GM23248 (cell line): ENCODE results near the gene SLC30A2. TPM values are rescaled to one million over a fixed set of nuclear protein-coding genes. Genes with fewer than 3 reads are reported as not detected.

Experiments
- DNase-seq: peaks from one replicate; pipeline ENCODE4 v3.0.0-alpha.2; 2015
- H2AFZ ChIP-seq: fragments of 200-600 bp; sonication (generic); 2 replicates; pipeline ENCODE4 v1.6.1; 2016; ENCODE audit warnings: antibody characterized with exemption
- H3F3A ChIP-seq: fragments of 200-600 bp; sonication (generic); 2 replicates; pipeline ENCODE4 v1.6.1; 2016; ENCODE audit warnings: mild to moderate bottlenecking, antibody characterized with exemption, mixed run types; ENCODE audit not compliant: insufficient read depth
- H3K27ac ChIP-seq: fragments of 200-600 bp; sonication (generic); 2 replicates; pipeline ENCODE4 v1.5.1; 2016; ENCODE audit warnings: mild to moderate bottlenecking
- H3K27me3 ChIP-seq: fragments of 200-600 bp; sonication (generic); replicated peaks from 2 replicates; pipeline ENCODE4 v1.6.1; 2016; ENCODE audit warnings: mild to moderate bottlenecking; ENCODE audit not compliant: insufficient read depth
- H3K36me3 ChIP-seq: fragments of 200-600 bp; sonication (generic); 2 replicates; pipeline ENCODE4 v1.6.1; 2016; ENCODE audit warnings: low read depth, mild to moderate bottlenecking
- H3K4me1 ChIP-seq: fragments of 200-600 bp; sonication (generic); 2 replicates; pipeline ENCODE4 v1.6.1; 2016; ENCODE audit warnings: mild to moderate bottlenecking; ENCODE audit not compliant: insufficient read depth
- H3K4me2 ChIP-seq: fragments of 200-600 bp; sonication (generic); one replicate; pipeline ENCODE4 v1.6.1; 2016; ENCODE audit warnings: mild to moderate bottlenecking; ENCODE audit not compliant: unreplicated experiment
- H3K4me3 ChIP-seq: fragments of 200-600 bp; sonication (generic); 2 replicates; pipeline ENCODE4 v1.5.1; 2016; ENCODE audit warnings: mild to moderate bottlenecking
- H3K79me2 ChIP-seq: fragments of 200-600 bp; sonication (generic); 2 replicates; pipeline ENCODE4 v1.6.1; 2016; ENCODE audit warnings: mild to moderate bottlenecking; ENCODE audit not compliant: insufficient read depth
- H3K9ac ChIP-seq: fragments of 200-600 bp; sonication (generic); 2 replicates; pipeline ENCODE4 v1.6.1; 2016; ENCODE audit warnings: mild to moderate bottlenecking
- H3K9me2 ChIP-seq: fragments of 200-600 bp; sonication (generic); 2 replicates; pipeline ENCODE4 v1.6.1; 2016; ENCODE audit warnings: mixed run types, mild to moderate bottlenecking, moderate library complexity; ENCODE audit not compliant: insufficient read depth
- H3K9me3 ChIP-seq: fragments of 200-600 bp; sonication (generic); one replicate; pipeline ENCODE4 v1.6.1; 2017; ENCODE audit warnings: low read depth
- H4K20me1 ChIP-seq: fragments of 200-600 bp; sonication (generic); 2 replicates; pipeline ENCODE4 v1.6.0; 2016; ENCODE audit not compliant: insufficient read depth
- EZH2 ChIP-seq: fragments of 200-600 bp; sonication (generic); IDR thresholded peaks from 2 replicates; pipeline ENCODE4 v1.6.1; 2018; ENCODE audit warnings: antibody characterized with exemption, mild to moderate bottlenecking; ENCODE audit not compliant: insufficient read depth, poor library complexity, severe bottlenecking
- EZH2phosphoT487 ChIP-seq: fragments of 200-600 bp; sonication (generic); IDR thresholded peaks from 2 replicates; pipeline ENCODE4 v1.6.1; 2018; ENCODE audit warnings: antibody characterized with exemption, moderate library complexity, mild to moderate bottlenecking, low read depth; ENCODE audit not compliant: insufficient read depth
- WGBS, 2 experiments: methylation state at CpG; one replicate each; pipeline ENCODE4 v1.1.6; 2015 to 2017; ENCODE audit warnings: low lambda C conversion rate in 2 of 2, low coverage in 1 of 2; ENCODE audit errors: missing lambda C conversion rate in 2 of 2; 5-methylcytosine and 5-hydroxymethylcytosine counted together
- in situ Hi-C: fragments of 300-500 bp; cut with MboI; formaldehyde crosslinking; loops from 2 replicates; pipeline ENCODE4 v1.15.0; 2020
- polyA plus RNA-seq: library from polyadenylated mRNA; unstranded; fragments of >200 nt; fragmentation: Nextera tagmentation; extraction: Ambion mirVana; gene quantifications from 2 replicates; pipeline ENCODE4 v1.2.1, GENCODE V29; 2016
- total RNA-seq: library from RNA; depleted of rRNA; stranded (reverse); fragments of >200 nt; shearing (Covaris generic); gene quantifications from 2 replicates; pipeline ENCODE4 v1.2.3, GENCODE V29; 2014

SLC30A2 gene
- total and polyA plus RNA-seq, 2 experiments from 2014 or later = 0.14 TPM; not detected in 1

GRCh38 chr1:26060832-26061574 is 15.1 kb upstream of the SLC30A2 start:
- peaks cover 30% of the 10 kb centered on the region for H3K27me3 ChIP-seq
- no peak overlapping the region for H3K27ac ChIP-seq
- H3K4me1 ChIP-seq = no peaks in the 10 kb centered on the region
- DNase-seq = no peak
- no peak overlapping the region for H3K9ac ChIP-seq
- H3K4me2 ChIP-seq = no peak overlapping the region
- no peaks in the 10 kb centered on the region for H4K20me1 ChIP-seq
- no peak overlapping the region for H3K4me3 ChIP-seq
- no peak for TF ChIP-seq EZH2
- H3K9me3 ChIP-seq = no peaks in the 10 kb centered on the region
- no peaks in the 10 kb centered on the region for H3K36me3 ChIP-seq
- WGBS, 2 experiments = 39 to 51% methylated on average over 12 of the region's 12 CpGs
- H3K79me2 ChIP-seq = no peaks in the 10 kb centered on the region
- in situ Hi-C loops = no loop called here
- no peaks in the 10 kb centered on the region for H3K9me2 ChIP-seq
- no peak overlapping the region for H2AFZ ChIP-seq
- no peaks in the 10 kb centered on the region for H3F3A ChIP-seq

- no peak overlapping the region for H3K4me2 ChIP-seq
- H2AFZ ChIP-seq = no peak overlapping the region
- in situ Hi-C loops = no loop called here
- no peaks in the 10 kb centered on the region for H3K79me2 ChIP-seq
- 60 to 66% methylated on average over 7 of the region's 7 CpGs for WGBS, 2 experiments
- H3K27ac ChIP-seq = no peak overlapping the region
- H4K20me1 ChIP-seq = no peaks in the 10 kb centered on the region
- no peaks in the 10 kb centered on the region for H3K4me1 ChIP-seq
- no peak overlapping the region for H3K4me3 ChIP-seq
- H3K9me2 ChIP-seq = no peaks in the 10 kb centered on the region
- TF ChIP-seq EZH2phosphoT487 (no peak), EZH2 (no peak)
- H3K36me3 ChIP-seq = no peaks in the 10 kb centered on the region
- DNase-seq = no peak
- peaks cover 32% of the 10 kb centered on the region for H3K27me3 ChIP-seq
- H3K9me3 ChIP-seq = no peaks in the 10 kb centered on the region
- H3K9ac ChIP-seq = no peak overlapping the region
- H3F3A ChIP-seq = no peaks in the 10 kb centered on the region
Measured at GRCh38 chr1:26059906-26060305, 14.0 kb upstream of the SLC30A2 start.

- H3K9me2 ChIP-seq = no peaks in the 10 kb centered on the region
- no peak overlapping the region for H3K27ac ChIP-seq
- TF ChIP-seq EZH2phosphoT487 (no peak), EZH2 (no peak)
- no peak overlapping the region for H2AFZ ChIP-seq
- in situ Hi-C loops = no loop called here
- H3K27me3 ChIP-seq = peaks cover 40% of the 10 kb centered on the region
- 58 to 59% methylated on average over 5 of the region's 5 CpGs for WGBS, 2 experiments
- no peak overlapping the region for H3K4me2 ChIP-seq
- H3K36me3 ChIP-seq = no peaks in the 10 kb centered on the region
- no peaks in the 10 kb centered on the region for H3F3A ChIP-seq
- no peaks in the 10 kb centered on the region for H4K20me1 ChIP-seq
- H3K79me2 ChIP-seq = no peaks in the 10 kb centered on the region
- H3K4me1 ChIP-seq = no peaks in the 10 kb centered on the region
- no peak for DNase-seq
- no peak overlapping the region for H3K9ac ChIP-seq
- H3K4me3 ChIP-seq = no peak overlapping the region
- H3K9me3 ChIP-seq = no peaks in the 10 kb centered on the region
Measured at GRCh38 chr1:26058052-26058595, 12.2 kb upstream of the SLC30A2 start.

- H3K27ac ChIP-seq = no peak overlapping the region
- peaks cover 45% of the 10 kb centered on the region for H3K27me3 ChIP-seq
- H2AFZ ChIP-seq = no peak overlapping the region
- no peaks in the 10 kb centered on the region for H3K9me2 ChIP-seq
- 50 to 52% methylated on average over 2 of the region's 2 CpGs for WGBS, 2 experiments
- H3K79me2 ChIP-seq = no peaks in the 10 kb centered on the region
- no peaks in the 10 kb centered on the region for H3F3A ChIP-seq
- in situ Hi-C loops = no loop called here
- no peaks in the 10 kb centered on the region for H4K20me1 ChIP-seq
- no peak overlapping the region for H3K4me3 ChIP-seq
- no peaks in the 10 kb centered on the region for H3K36me3 ChIP-seq
- H3K9me3 ChIP-seq = no peaks in the 10 kb centered on the region
- TF ChIP-seq EZH2phosphoT487 (no peak), EZH2 (no peak)
- no peak overlapping the region for H3K4me2 ChIP-seq
- H3K9ac ChIP-seq = no peak overlapping the region
- no peak for DNase-seq
- no peaks in the 10 kb centered on the region for H3K4me1 ChIP-seq
Measured at GRCh38 chr1:26057189-26057588, 11.3 kb upstream of the SLC30A2 start.
